WERI-Rb-1 (cell line): Measurements from ENCODE around the gene AQP12B.

Experiments used
- DNase-seq: peaks from one replicate; pipeline ENCODE4 v3.0.0-alpha.2; 2020
- H3K27ac ChIP-seq: fragments of 250-450 bp; sonication (Bioruptor Pico); 2 replicates; pipeline ENCODE4 v1.5.1; 2020; ENCODE audit warnings: mild to moderate bottlenecking, moderate library complexity
- H3K27me3 ChIP-seq: fragments of 250-450 bp; sonication (Bioruptor Pico); 2 replicates; pipeline ENCODE4 v1.5.1; 2021; ENCODE audit warnings: mild to moderate bottlenecking, low read depth, moderate library complexity; ENCODE audit not compliant: insufficient read depth, severe bottlenecking
- H3K36me3 ChIP-seq: fragments of 250-450 bp; sonication (Bioruptor Pico); 2 replicates; pipeline ENCODE4 v1.5.1; 2020; ENCODE audit warnings: mild to moderate bottlenecking, moderate library complexity
- H3K4me3 ChIP-seq: 2 replicates; pipeline ENCODE4 v1.5.1; 2011; ENCODE audit warnings: low read depth, mild to moderate bottlenecking, control low read depth, low read length
- H3K9me3 ChIP-seq: fragments of 250-450 bp; sonication (Bioruptor Pico); 2 replicates; pipeline ENCODE4 v1.5.1; 2021; ENCODE audit warnings: mild to moderate bottlenecking, moderate library complexity; ENCODE audit not compliant: severe bottlenecking
- CTCF ChIP-seq: IDR thresholded peaks from 2 replicates; pipeline ENCODE4 v1.5.1; 2011; ENCODE audit warnings: low read depth, mild to moderate bottlenecking, control low read depth, inconsistent platforms, low read length

Gene AQP12B

GRCh38 chr2:240723851-240724250 is 41.2 kb upstream of the AQP12B start:
- Histone ChIP-seq H3K9me3 (no peaks in the 10 kb centered on the region), H3K27ac (no peak overlapping the region), H3K36me3 (peaks cover 96% of the 10 kb centered on the region), H3K27me3 (no peaks in the 10 kb centered on the region), H3K4me3 (no peak overlapping the region)
- TF ChIP-seq CTCF: no peak
- DNase-seq: no peak

- no peak for TF ChIP-seq CTCF
- Histone ChIP-seq H3K27me3 (no peaks in the 10 kb centered on the region), H3K27ac (no peak overlapping the region), H3K9me3 (no peaks in the 10 kb centered on the region), H3K4me3 (no peak overlapping the region), H3K36me3 (peaks cover 97% of the 10 kb centered on the region)
- no peak for DNase-seq
Observed at GRCh38 chr2:240722796-240723735, 40.4 kb upstream of the AQP12B start.

- peaks cover 98% of the 10 kb centered on the region for H3K36me3 ChIP-seq
- no peak for DNase-seq
Observed at GRCh38 chr2:240722376-240722775, 39.7 kb upstream of the AQP12B start.

GRCh38 chr2:240721596-240722180 is 39.0 kb upstream of the AQP12B start:
- DNase-seq: no peak
- H3K27me3 ChIP-seq: no peaks in the 10 kb centered on the region
- H3K9me3 ChIP-seq: no peaks in the 10 kb centered on the region
- no peak for TF ChIP-seq CTCF
- H3K36me3 ChIP-seq: peaks cover 98% of the 10 kb centered on the region
- no peak overlapping the region for H3K4me3 ChIP-seq
- H3K27ac ChIP-seq: no peak overlapping the region

More at GRCh38 chr2:240722376-240722775, 39.7 kb upstream of the AQP12B start:
- H3K9me3 ChIP-seq: no peaks in the 10 kb centered on the region
- H3K27ac ChIP-seq: no peak overlapping the region
- no peak for TF ChIP-seq CTCF
- no peak overlapping the region for H3K4me3 ChIP-seq
- H3K27me3 ChIP-seq: no peaks in the 10 kb centered on the region

GRCh38 chr2:240720686-240721595 is 38.3 kb upstream of the AQP12B start:
- Histone ChIP-seq H3K4me3 (no peak overlapping the region), H3K27ac (no peak overlapping the region), H3K27me3 (no peaks in the 10 kb centered on the region), H3K9me3 (no peaks in the 10 kb centered on the region), H3K36me3 (peaks cover 97% of the 10 kb centered on the region)
- DNase-seq: no peak
- TF ChIP-seq CTCF: no peak
